ENCODE data around the gene MICALL1.

MICALL1 gene

DNA sequence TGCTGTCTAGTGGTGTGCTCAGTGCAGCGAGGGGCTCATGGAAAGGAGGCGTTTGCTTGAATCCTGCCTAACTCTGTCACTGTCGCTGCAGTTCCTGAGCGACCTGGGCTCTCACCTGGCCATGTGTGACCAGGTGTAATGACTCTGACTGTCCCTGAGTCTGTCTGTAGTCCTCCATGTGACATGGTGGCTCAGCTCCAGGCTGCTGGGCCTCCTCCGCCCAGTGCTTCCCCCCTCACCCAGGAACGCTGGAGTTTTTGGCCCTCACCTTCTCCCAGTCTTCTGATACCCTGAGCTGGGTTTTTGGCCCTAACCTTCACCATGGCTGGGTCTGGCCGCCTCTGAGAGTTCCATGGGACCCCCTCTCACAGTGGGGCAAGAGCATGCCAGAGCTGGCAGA, 20.3 kb downstream of the MICALL1 start:
- Histone ChIP-seq H3K4me3 (ENCODE audit: low read length) (no peak overlapping the region), H3K4me2 (ENCODE audit: low read length) (no peak overlapping the region), H3K4me1 (ENCODE audit: control insufficient read depth, low read length) (peaks cover 4% of the 10 kb centered on the region), H4K20me1 (ENCODE audit: control insufficient read depth, insufficient read depth, low read depth, low read length) (peaks cover 3% of the 10 kb centered on the region; the same call in 1 of the 2 replicates), H3K36me3 (ENCODE audit: control insufficient read depth, low read length) (no peaks in the 10 kb centered on the region), H3K27me3 (ENCODE audit: control insufficient read depth, low read length) (no peaks in the 10 kb centered on the region), H3K9me3 (ENCODE audit: control insufficient read depth, insufficient read depth, low read length) (no peaks in the 10 kb centered on the region), H3F3A (ENCODE audit: control insufficient read depth, insufficient read depth) (no peaks in the 10 kb centered on the region), H3K27ac (ENCODE audit: low read depth, low read length) (no peak overlapping the region), H3K9me2 (replicated peaks; ENCODE audit: control insufficient read depth, low read length) (no peaks in the 10 kb centered on the region), H3K79me2 (ENCODE audit: control insufficient read depth, low read length) (no peaks in the 10 kb centered on the region)
- TF ChIP-seq, protein P1, sequence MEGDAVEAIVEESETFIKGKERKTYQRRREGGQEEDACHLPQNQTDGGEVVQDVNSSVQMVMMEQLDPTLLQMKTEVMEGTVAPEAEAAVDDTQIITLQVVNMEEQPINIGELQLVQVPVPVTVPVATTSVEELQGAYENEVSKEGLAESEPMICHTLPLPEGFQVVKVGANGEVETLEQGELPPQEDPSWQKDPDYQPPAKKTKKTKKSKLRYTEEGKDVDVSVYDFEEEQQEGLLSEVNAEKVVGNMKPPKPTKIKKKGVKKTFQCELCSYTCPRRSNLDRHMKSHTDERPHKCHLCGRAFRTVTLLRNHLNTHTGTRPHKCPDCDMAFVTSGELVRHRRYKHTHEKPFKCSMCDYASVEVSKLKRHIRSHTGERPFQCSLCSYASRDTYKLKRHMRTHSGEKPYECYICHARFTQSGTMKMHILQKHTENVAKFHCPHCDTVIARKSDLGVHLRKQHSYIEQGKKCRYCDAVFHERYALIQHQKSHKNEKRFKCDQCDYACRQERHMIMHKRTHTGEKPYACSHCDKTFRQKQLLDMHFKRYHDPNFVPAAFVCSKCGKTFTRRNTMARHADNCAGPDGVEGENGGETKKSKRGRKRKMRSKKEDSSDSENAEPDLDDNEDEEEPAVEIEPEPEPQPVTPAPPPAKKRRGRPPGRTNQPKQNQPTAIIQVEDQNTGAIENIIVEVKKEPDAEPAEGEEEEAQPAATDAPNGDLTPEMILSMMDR (IDR thresholded peaks at IDR 0.05; ENCODE audit: low read depth, low read length, poor library complexity, severe bottlenecking): no peak
- no peak for TF ChIP-seq EZH2phosphoT487 (IDR thresholded peaks at IDR 0.05; ENCODE audit: borderline replicate concordance, low read length)

DNA sequence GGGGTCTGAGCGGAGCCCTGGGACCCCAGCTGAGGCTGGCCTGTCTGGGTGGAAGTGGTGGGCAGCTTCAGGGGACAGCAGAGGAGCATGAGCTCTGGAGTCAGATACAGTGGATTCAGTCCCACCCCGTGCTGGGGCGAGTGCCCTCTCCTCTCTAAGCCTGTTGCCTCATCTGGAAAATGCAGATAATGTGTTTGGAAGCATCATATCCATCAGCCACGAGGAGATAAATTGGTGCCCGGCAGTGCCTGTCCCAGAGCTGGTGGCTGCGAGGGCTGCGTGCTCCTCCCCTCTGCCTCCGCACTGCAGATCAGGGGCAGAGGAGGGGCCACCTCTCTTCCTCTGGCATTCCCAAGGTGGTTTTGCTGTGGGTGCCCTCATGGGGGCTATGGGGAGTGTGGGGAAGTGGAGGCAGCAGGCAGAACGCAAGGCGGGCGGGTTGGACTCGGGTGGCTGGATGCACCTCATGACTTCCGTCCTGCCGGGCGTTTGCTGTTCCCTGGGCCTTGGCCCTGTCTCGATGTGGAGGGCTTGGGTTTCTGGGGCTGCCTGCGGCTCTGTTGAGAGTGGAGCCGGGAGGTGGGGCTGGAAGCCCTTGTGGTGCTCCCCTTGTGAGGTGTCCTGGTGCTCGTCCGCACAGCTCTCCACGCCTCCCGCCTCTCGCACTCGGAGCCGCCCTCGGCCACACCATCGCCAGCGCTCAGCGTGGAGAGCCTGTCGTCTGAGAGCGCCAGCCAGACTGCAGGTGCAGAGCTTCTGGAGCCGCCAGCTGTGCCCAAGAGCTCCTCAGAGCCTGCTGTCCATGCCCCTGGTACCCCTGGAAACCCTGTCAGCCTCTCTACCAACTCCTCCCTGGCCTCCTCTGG, 20.9 kb downstream of the MICALL1 start:
- no peaks in the 10 kb centered on the region for H3K27me3 ChIP-seq (ENCODE audit: control insufficient read depth, low read length)
- H3F3A ChIP-seq (ENCODE audit: control insufficient read depth, insufficient read depth): no peaks in the 10 kb centered on the region
- H4K20me1 ChIP-seq (ENCODE audit: control insufficient read depth, insufficient read depth, low read depth, low read length): peaks cover 3% of the 10 kb centered on the region; the same call in 1 of the 2 replicates
- H3K79me2 ChIP-seq (ENCODE audit: control insufficient read depth, low read length): no peaks in the 10 kb centered on the region
- H3K4me3 ChIP-seq (ENCODE audit: low read length): no peak overlapping the region
- no peak overlapping the region for H3K4me2 ChIP-seq (ENCODE audit: low read length)
- no peaks in the 10 kb centered on the region for H3K36me3 ChIP-seq (ENCODE audit: control insufficient read depth, low read length)
- H3K9me2 ChIP-seq (replicated peaks; ENCODE audit: control insufficient read depth, low read length): no peaks in the 10 kb centered on the region
- no peaks in the 10 kb centered on the region for H3K9me3 ChIP-seq (ENCODE audit: control insufficient read depth, insufficient read depth, low read length)
- H3K27ac ChIP-seq (ENCODE audit: low read depth, low read length): no peak overlapping the region
- TF ChIP-seq, protein P1 (IDR thresholded peaks at IDR 0.05; ENCODE audit: low read depth, low read length, poor library complexity, severe bottlenecking): no peak
- no peak for TF ChIP-seq EZH2phosphoT487 (IDR thresholded peaks at IDR 0.05; ENCODE audit: borderline replicate concordance, low read length)
- peaks cover 6% of the 10 kb centered on the region for H3K4me1 ChIP-seq (ENCODE audit: control insufficient read depth, low read length)

DNA sequence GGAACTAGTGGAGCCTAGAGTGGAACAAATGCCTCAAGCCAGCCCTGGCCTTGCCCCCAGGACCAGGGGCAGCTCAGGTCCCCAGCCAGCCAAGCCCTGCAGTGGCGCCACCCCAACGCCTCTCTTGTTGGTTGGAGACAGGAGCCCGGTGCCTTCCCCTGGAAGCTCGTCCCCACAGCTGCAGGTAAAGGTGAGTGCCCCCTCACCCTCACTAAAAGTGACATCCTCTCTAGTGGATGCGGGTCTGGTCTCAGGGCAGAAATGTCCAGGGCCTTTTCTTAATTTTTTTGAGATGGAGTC, 21.5 kb downstream of the MICALL1 start:
- no peaks in the 10 kb centered on the region for H3K9me2 ChIP-seq (replicated peaks; ENCODE audit: control insufficient read depth, low read length)

More for the DNA sequence above, 21.5 kb downstream of the MICALL1 start:
- H3K4me2 ChIP-seq (ENCODE audit: low read length): no peak overlapping the region
- H3K27me3 ChIP-seq (ENCODE audit: control insufficient read depth, low read length): no peaks in the 10 kb centered on the region
- H3K4me3 ChIP-seq (ENCODE audit: low read length): no peak overlapping the region
- H4K20me1 ChIP-seq (ENCODE audit: control insufficient read depth, insufficient read depth, low read depth, low read length): peaks cover 3% of the 10 kb centered on the region; the same call in 1 of the 2 replicates
- peaks cover 7% of the 10 kb centered on the region for H3K4me1 ChIP-seq (ENCODE audit: control insufficient read depth, low read length)
- no peaks in the 10 kb centered on the region for H3K79me2 ChIP-seq (ENCODE audit: control insufficient read depth, low read length)
- H3F3A ChIP-seq (ENCODE audit: control insufficient read depth, insufficient read depth): no peaks in the 10 kb centered on the region
- H3K36me3 ChIP-seq (ENCODE audit: control insufficient read depth, low read length): no peaks in the 10 kb centered on the region
- H3K9me3 ChIP-seq (ENCODE audit: control insufficient read depth, insufficient read depth, low read length): no peaks in the 10 kb centered on the region
- H3K27ac ChIP-seq (ENCODE audit: low read depth, low read length): no peak overlapping the region
- no peak for TF ChIP-seq EZH2phosphoT487 (IDR thresholded peaks at IDR 0.05; ENCODE audit: borderline replicate concordance, low read length)
- TF ChIP-seq, protein P1 (IDR thresholded peaks at IDR 0.05; ENCODE audit: low read depth, low read length, poor library complexity, severe bottlenecking): no peak
